ENCODE data around the gene NOS3. TPM values are rescaled to one million over a fixed set of nuclear protein-coding genes. Genes with fewer than 3 reads are reported as not detected.

The NOS3 gene
- total and polyA plus RNA-seq, 9 of the 15 experiments (the other 6 are each of a cell fraction or from before 2014, with no cell fraction given): 1.1 to 121 (median 23.6) TPM

GRCh38 chr7:151017953-151018420 is 27.2 kb downstream of the NOS3 start (continued):
- peak; percentile 71; the same call in 1 of the 2 replicates for TF ChIP-seq ZNF511 (CRISPR knock-in tag; IDR thresholded peaks at IDR 0.05)
- peak; percentile 74; the same call in 1 of the 2 replicates for TF ChIP-seq TARDBP (IDR thresholded peaks at IDR 0.05)
- peak; percentile 54; the same call in 1 of the 2 replicates for TF ChIP-seq DEAF1 (CRISPR knock-in tag; IDR thresholded peaks at IDR 0.05)
- peak; percentile 74; the same call in 1 of the 2 replicates for TF ChIP-seq KLF16 (IDR thresholded peaks at IDR 0.05)
- TF ChIP-seq FOSL1 (tag; conservative IDR thresholded peaks at IDR 0.05): 0 out of 2 replicates have a peak, but pooled peaks have one; percentile 16
- no peak for TF ChIP-seq ID3 (CRISPR knock-in tag; IDR thresholded peaks at IDR 0.05)
- TF ChIP-seq ID3 (tag; IDR thresholded peaks at IDR 0.05): peak; percentile 85
- TF ChIP-seq ZBTB2 (IDR thresholded peaks at IDR 0.05): peak; percentile 76; the same call in 1 of the 2 replicates
- peak; percentile 74; the same call in 1 of the 2 replicates for TF ChIP-seq KAT7 (CRISPR knock-in tag; IDR thresholded peaks at IDR 0.05; ENCODE audit: borderline replicate concordance)
- peak; percentile 75 for TF ChIP-seq BRD4 (IDR thresholded peaks at IDR 0.05)
- TF ChIP-seq ATF1 (CRISPR knock-in tag; IDR thresholded peaks at IDR 0.05): no peak
- TF ChIP-seq ATF1 (tag; IDR thresholded peaks at IDR 0.05): peak; percentile 67
- peak; percentile 100 for TF ChIP-seq ZBTB7A (IDR thresholded peaks at IDR 0.05; ENCODE audit: borderline replicate concordance, control insufficient read depth, low read depth, low read length)
- peak; percentile 74 for TF ChIP-seq NFRKB (IDR thresholded peaks at IDR 0.05; ENCODE audit: low read depth)
- 0 out of 2 replicates have a peak, but pooled peaks have one; percentile 33 for TF ChIP-seq ZNF830 (CRISPR knock-in tag; IDR thresholded peaks at IDR 0.05)
- TF ChIP-seq COPS2 (conservative IDR thresholded peaks at IDR 0.05): no peak
- peak; percentile 87 to 89 for TF ChIP-seq RAD21 (CRISPR knock-in tag; conservative IDR thresholded peaks at IDR 0.05 in 1 of 2, IDR thresholded peaks at IDR 0.05 in 1 of 2)
- TF ChIP-seq ZNF699 (CRISPR knock-in tag; IDR thresholded peaks at IDR 0.05; ENCODE audit: insufficient replicate concordance): no peak
- TF ChIP-seq, protein P1, sequence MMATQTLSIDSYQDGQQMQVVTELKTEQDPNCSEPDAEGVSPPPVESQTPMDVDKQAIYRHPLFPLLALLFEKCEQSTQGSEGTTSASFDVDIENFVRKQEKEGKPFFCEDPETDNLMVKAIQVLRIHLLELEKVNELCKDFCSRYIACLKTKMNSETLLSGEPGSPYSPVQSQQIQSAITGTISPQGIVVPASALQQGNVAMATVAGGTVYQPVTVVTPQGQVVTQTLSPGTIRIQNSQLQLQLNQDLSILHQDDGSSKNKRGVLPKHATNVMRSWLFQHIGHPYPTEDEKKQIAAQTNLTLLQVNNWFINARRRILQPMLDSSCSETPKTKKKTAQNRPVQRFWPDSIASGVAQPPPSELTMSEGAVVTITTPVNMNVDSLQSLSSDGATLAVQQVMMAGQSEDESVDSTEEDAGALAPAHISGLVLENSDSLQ (IDR thresholded peaks at IDR 0.05): peak; percentile 67
- TF ChIP-seq ATF7 (IDR thresholded peaks at IDR 0.05): peak; percentile 78
- peak; percentile 43 for TF ChIP-seq KDM5B (IDR thresholded peaks at IDR 0.05; ENCODE audit: insufficient replicate concordance, low read depth, low read length)
- peak; percentile 20; the same call in 1 of the 2 replicates for TF ChIP-seq JUN (IDR thresholded peaks at IDR 0.05; ENCODE audit: borderline replicate concordance, low read depth, low read length)
- TF ChIP-seq JUN (CRISPR knock-in tag; IDR thresholded peaks at IDR 0.05; ENCODE audit: borderline replicate concordance): no peak; the same call in 1 of the 2 replicates
- 0 out of 2 replicates have a peak, but pooled peaks have one; percentile 41 for TF ChIP-seq BHLHE40 (IDR thresholded peaks at IDR 0.05; ENCODE audit: low read length)
- TF ChIP-seq MCM7 (IDR thresholded peaks at IDR 0.05): no peak
- no peak for TF ChIP-seq POLR3A (IDR thresholded peaks at IDR 0.05; ENCODE audit: borderline replicate concordance, extremely low read depth, insufficient read depth, insufficient read length)

Measured in K562 (cell line).